ENCODE measurements around the gene SEZ6.

- TF ChIP-seq CTCF (IDR thresholded peaks at IDR 0.05), result no peak
- no peak for TF ChIP-seq POLR2A (IDR thresholded peaks at IDR 0.05)
These were observed 12.0 kb downstream of the SEZ6 start for GRCh38 chr17:28993645-28994426.
